HG02588 (cell line): Measurements from ENCODE around the gene NDUFB10.

Source experiments
- ATAC-seq: cut with Tn5 transposase; IDR thresholded peaks from one replicate; pipeline ENCODE4 v1.9.1; 2021; ENCODE audit warnings: mild to moderate bottlenecking, moderate library complexity; ENCODE audit not compliant: unreplicated experiment

NDUFB10 gene

DNA sequence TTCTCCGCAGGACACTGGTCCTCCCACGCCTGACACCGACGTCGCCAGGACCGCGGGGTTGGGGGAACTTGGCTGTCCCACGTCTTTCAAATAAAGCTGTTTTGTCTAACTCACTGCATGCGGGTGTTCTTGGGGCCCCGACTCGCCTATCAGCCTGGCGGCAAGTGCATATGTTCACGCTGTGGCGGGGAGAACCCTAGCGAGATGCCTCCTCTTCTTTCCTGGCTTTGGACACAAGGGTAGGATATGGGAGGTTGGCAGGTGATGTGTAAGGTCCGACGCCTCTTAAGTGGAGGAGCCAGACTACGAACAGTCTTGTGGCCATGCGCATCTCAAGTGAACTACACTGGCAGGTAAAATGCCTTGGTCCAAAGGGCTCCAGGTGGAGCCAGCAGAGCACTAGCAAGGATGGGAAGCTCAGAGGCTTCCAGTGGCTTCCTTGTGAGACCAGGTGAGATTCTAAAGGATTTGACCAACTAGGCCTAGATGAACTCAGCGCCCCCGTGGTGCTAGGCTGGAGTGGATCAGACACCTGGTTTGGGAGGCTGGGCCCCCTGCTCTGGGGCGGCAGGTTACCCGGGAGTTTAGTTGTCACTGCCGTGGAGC is 6.2 kb downstream of the NDUFB10 start:
- ATAC-seq = no peak

DNA sequence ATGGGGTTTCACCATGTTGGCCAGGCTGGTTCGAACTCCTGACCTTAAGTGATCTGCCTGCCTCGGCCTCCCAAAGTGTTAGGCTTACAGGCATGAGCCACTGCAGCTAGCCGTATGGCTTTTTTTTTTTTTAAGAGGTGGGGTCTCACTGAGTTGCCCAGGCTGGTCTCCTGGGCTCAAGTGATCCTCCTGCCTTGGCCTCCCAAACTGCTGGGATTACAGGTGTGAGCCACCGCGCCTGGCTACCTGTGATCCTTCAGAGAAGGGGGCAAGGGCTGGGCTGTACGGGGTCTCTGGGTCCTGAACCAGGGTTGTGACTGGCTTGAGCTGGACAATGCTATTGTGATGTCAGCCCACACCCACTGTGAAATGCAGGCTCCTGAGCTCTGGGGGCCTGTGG is 7.1 kb downstream of the NDUFB10 start, which contains the start of gene RNF151:
Gene RNF151, plus strand, starts transcription at position 397 of the 400 bp plus-strand sequence. CDS start 26 bp downstream, outside the sequence.
- no peak for ATAC-seq

DNA sequence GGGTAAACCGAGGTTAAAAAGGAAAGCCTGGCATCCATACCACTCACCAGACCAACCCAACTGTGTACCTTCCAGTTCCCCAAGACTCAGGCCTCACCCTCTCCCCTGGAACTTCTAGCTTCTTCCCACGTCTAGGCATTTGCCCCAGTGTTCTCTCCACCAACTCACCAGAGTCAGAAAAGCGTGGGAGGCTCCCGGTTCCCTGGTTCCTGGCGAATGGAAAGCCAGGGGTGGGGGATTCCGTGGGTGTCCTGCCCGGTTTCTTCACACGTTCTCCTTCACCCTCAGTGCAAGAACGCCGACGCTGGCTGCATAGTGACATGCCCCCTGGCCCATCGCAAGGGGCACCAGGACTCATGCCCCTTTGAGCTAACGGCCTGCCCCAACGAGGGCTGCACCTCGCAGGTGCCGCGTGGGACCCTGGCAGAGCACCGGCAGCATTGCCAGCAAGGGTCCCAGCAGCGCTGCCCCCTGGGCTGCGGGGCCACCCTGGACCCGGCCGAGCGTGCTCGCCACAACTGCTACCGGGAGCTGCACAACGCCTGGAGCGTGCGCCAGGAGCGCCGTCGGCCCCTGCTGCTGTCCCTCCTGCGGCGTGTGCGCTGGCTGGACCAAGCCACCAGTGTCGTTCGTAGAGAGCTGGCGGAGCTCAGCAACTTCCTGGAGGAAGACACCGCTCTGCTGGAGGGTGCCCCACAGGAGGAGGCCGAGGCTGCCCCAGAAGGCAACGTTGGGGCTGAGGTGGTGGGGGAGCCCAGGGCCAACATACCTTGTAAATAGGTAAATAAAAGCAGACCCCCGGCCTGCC is 9.0 kb downstream of the NDUFB10 start:
- no peak for ATAC-seq

DNA sequence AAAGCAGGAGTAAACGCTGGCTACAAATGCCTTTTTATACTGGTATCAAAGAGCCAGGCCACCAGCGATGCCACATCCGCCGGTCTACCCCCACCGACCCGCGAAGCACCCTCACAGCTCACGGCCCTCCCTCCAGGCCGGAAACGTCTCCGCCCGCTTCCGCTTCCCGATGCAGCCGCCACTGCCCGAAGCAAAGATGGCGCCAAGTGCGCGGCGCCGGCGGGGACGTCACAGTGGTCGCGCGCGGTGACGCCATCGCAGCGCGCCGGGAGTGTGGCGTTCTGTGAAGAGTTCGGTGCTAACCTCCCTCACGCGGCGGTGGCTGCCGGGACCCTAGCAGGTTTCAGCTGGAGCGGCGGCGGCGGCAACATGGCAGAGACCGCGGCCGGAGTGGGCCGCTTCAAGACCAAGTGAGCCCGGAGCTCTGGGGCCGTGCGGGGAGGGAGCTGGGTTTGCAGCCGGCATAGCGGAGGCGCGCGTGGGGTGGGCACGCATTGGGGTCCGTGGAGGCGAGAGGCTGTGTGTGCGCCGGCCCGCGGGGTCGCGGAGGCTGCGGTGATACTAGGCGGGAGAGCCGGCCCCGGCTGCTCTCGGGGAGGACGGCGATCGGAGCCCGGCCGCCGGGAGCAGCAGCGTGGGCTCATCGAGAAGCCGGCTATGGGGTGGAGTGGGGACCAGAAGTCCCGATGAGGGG is 12.6 kb downstream of the NDUFB10 start, which contains the start of gene TBL3:
Gene TBL3, plus strand, starts transcription at position 258 of the 694 bp plus-strand sequence. Its CDS starts 112 bp downstream, at position 370.
- peak; percentile 68 for ATAC-seq

DNA sequence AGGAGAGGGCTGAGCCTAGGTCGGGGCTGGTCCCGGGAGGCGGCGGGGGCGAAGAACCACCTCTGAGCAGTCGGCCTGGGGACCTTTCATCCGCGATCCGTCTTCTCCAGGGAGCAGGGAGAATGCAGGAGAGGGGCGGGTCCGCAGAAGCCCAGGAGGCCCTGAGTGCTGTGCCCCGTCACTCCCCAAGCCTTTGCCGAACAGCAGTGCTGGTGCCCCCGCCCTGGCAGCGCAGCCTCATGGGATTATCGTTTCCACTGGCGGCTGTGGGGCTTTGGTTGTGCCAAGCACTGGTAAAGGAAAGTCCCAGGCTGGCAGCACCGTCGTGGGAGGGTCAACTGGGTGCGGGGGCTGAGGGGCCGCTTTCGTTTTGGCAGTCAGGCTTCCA is 13.1 kb downstream of the NDUFB10 start:
- ATAC-seq = no peak

DNA sequence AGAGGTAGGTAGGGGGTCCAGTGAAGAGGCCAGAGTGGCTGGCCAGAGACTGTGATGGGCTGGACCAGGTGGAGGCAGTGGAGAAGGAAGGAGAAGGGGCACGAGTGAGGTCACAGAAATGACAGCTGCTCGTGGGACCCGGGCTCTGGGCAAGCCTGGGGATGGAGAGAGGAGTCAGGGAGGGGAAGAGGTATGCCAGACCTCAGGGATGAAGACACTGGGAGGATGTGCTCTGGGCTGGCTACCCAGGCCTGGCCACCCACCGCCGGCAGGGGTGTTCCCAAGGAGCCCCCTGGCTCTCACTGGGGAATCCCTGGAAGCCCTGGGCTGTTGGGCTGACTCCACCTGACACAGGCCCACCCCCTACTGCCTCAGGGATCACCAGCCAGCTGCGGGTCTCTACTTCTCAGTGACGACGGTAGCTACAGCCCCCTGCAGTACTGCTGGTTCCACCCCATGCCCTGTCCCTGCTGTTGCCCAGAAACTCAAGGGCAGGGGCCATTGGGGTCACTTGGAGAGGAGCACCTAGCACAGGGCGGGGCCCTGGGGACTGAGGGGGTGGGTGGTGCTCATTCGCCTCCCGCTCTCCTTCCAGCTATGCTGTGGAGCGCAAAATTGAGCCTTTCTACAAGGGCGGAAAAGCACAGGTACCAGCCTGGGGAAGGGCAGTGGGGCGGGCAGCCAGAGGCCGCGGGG is 14.3 kb downstream of the NDUFB10 start:
- ATAC-seq = no peak

DNA sequence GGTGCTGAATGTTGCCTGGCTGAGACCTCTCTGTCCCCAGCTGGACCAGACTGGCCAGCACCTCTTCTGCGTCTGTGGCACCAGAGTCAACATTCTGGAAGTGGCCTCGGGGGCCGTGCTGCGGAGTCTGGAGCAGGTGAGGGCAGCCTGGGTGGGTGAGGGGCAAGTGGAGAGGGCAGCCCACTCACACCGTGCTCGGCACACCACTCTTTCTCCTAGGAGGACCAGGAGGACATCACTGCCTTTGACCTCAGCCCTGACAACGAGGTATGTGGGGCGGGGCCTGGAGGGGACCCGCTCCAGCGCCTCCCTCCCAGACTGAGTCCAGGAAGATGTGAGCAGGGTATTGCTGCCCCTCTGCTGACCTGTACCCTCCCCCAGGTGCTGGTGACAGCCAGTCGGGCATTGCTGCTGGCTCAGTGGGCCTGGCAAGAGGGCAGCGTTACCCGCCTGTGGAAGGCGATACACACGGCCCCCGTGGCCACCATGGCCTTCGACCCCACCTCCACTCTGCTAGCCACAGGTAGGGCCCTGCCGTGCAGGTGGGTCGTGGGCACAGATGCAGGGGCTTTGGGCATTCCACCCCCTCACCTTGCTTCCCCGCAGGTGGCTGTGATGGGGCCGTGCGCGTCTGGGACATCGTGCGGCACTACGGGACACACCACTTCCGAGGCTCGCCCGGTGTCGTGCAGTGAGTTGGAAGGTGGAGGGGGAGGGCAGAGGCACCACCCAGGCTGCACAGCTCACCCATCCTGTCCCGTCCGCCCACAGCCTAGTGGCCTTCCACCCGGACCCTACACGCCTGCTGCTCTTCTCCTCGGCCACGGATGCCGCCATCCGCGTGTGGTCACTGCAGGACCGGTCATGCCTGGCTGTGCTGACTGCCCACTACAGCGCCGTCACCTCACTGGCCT is 15.1 kb downstream of the NDUFB10 start:
- no peak for ATAC-seq

DNA sequence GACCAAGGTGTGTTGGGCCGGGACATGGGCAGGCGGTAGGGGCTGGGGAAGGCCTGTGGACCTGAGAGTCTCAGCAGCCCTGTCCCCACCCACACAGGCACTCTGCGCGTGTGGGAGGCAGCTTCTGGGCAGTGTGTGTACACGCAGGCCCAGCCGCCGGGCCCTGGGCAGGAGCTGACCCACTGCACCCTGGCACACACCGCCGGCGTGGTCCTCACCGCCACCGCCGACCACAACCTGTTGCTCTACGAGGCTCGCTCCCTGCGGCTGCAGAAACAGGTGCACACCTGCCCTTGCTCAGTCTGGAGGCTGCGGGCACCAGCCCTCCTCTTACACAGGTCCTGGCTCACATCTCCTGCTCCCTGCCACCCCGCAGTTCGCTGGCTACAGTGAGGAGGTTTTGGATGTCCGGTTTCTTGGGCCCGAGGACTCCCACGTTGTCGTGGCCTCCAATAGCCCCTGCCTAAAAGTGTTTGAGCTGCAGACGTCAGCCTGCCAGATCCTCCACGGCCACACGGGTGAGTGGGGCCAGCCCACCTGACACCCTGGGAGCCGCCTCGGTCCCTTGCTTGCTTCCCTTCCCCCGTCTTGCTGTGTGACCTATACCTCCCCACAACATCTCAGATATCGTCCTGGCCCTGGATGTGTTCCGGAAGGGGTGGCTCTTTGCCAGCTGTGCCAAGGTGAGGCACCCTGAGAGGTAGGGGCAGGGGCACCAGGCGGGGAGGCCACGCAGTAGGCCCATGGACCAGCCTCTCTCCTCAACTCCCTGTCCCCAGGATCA is 16.3 kb downstream of the NDUFB10 start:
- ATAC-seq = no peak

DNA sequence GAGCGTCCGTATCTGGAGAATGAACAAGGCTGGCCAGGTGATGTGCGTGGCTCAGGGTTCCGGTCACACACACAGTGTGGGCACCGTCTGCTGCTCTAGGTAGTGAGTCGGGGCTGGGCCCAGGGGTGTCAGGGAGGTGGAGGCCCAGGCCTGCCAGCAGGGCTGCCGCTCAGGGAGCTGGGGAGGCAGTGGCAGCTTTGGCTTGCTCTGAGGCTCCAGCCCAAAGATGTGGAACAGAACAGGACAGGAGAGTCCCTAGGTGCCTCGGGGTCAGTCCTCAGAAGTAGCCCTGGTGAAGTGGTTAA is 16.8 kb downstream of the NDUFB10 start:
- ATAC-seq = no peak

DNA sequence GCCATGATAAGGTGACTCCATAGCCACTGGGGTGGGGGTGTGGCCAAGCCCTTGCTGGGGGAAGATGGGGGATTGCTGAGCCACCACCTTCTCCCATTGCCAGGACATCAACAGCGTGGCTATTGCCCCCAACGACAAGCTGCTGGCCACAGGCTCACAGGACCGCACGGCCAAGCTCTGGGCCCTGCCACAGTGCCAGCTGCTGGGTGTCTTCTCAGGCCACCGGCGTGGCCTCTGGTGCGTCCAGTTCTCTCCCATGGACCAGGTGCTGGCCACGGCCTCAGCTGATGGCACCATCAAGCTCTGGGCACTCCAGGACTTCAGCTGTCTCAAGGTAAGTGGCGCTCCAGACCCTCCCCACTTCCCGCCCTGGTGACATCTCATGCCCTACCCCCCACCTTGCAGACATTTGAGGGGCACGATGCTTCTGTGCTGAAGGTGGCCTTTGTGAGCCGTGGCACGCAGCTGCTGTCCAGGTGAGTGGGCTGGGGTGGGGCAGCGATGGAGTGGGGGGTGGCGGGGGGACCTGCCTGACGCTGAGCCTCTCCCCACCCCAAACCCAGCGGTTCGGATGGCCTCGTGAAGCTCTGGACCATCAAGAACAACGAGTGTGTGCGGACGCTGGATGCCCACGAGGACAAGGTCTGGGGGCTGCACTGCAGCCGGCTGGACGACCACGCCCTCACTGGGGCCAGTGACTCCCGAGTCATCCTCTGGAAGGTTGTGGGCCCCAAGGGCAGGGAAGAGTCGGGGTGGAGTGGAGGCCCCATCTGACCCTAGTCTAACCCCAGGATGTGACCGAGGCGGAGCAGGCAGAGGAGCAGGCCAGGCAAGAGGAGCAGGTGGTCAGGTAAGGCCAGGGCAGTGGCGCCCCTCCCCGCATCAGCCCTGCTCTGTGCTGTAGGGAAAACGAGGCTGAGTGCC is 17.9 kb downstream of the NDUFB10 start:
- ATAC-seq = no peak

DNA sequence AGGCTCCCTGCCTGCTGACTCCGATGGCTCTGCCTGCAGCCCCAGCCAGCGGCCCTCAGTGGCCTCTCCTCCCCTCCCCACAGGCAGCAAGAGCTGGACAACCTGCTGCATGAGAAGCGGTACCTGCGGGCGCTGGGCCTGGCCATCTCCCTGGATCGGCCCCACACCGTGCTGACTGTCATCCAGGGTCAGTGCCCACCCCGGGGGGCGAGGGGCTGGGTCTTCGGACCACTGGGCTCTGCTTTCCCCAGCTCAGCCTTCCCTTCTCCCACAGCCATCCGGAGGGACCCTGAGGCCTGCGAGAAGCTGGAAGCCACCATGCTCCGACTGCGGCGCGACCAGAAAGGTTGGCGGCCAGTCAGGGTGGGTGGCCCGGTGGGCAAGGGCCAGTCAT is 18.5 kb downstream of the NDUFB10 start:
- ATAC-seq = no peak

DNA sequence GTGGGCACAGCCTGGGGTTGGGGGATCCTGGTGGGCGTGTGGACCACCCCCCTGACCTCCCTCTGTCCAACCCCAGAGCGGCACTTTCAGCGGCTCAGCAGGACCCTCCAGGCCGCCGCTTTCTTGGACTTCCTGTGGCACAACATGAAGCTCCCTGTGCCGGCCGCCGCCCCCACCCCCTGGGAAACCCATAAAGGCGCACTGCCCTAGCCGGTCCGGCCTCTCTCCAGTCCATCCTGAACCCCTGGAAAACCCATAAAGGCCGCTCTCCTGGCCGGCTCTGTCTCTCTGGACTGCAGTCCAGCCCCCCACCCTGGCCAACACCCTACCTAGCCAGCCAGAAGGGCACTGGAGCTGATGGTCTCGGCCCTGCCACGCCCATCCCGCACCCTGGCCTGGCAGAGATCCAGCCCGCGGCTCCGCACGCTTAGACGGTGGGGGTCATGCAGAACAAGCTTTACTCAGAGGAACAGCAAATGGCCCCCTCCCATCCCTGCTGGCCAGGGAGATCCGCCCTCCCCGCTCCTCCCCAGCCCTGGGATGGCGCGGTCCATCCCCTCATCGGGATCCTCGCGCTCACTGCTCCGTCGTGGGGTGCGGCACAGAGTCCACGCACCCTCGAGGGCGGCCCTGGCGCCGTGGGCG is 19.3 kb downstream of the NDUFB10 start:
- no peak for ATAC-seq

DNA sequence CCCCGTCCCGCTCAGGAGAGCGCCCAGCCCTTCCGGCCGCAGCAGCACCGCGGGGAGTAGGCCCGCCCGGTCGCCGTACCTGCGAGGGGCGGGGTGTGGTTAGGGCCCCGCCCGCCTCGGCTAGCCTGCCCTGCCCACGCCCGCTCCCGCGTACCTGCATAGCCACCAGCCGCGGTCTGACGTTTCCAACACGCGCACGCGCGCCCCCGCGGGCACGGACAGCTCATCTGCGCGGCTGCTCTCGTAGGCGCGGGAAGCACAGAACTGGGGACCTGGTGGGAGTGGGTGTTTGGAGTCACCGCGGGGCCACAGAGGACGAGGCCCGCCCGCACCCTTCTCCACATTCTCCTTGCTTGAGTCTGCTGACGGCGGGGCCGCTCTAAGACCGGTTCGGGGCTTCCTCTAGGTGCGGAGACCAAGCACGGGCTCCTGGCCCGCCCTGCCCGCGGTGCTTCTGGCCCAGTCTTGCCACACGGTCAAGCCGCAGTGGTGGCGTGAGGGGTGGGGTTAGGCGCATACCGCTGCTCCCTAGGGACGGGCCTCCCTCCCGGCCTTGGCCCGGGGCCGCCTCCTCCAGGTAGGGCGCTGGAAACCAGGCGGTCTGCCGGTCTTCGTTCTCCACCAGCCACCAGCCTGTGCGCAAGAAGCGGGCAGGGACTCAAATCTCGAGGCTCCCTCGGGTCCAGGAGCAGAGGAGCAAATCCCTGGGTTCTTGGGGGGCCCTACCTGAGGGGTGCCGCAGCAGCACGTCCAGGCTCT is 20.1 kb downstream of the NDUFB10 start:
- ATAC-seq = no peak

DNA sequence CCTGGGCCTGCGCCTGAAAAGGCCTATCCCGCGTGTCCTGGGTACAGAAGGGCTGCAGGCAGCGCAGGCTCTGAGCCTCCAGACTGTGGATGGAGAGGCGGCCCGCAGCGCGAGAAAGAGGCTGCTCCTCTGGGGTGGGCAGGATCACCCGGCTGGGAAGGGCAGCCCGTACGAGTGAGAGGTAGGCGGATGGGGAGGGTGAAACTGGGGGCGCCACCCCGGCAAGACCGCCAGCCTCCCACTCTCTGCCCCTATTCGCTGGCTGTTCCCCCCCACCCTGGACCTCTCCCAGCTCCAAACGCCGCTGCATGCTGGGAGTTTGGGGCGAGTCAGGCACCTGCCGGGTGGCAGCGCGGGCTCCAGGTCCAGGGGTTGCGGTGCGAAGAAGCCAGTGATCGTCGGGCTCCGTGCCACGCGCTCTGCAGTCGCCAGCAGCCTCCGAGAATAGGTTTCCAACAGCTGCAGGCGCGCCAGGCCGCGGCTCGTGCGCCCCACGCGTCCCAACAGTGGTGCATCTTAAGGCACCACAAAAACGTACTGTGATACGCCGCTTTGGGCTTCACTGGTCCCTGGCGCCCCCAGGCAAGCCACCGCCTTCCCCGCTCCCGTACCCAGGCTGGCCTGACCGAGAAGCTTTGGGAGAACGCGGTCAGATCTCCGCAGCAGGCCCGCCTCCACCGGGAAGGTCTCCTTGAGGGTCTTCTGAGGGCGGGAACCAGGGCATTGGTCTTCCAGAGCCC is 20.9 kb downstream of the NDUFB10 start:
- ATAC-seq = no peak

DNA sequence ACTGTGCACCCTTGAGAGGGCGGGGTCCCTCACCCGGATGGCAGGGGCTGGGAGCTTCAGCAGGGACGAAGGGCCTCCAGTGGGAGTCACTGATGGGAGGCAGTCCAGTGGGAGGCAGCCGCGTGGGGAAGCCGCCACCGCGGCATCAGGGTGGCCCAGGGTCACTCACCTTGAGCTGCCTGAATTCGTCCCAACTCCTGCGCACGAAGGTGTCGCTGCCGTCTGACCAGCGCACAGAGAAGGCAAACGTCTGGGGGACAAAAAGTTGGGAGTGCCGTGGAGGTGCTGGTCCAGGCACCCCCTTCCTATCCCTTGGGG is 21.4 kb downstream of the NDUFB10 start:
- no peak for ATAC-seq

DNA sequence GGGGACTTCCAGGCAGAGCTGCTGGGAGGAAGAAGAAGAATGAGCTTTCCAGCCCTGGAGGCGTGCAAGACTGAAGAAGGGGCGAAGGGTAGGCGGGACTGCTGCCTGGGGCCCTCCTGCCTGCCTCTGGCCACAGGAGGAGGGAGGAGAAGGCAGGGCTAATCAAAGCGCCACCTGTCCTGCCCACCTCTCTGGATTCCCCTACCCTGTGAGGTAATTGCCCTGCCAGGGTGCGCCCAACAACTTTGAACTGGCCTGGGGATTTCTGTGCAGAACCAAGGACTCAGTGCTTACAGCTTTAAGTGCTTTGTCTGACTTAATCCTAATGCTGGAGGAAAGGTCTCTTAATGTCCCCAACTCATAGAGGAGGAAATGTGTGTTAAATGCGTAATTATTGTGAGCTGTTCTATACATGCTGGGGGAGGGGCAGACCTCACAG is 22.1 kb downstream of the NDUFB10 start, which contains the start of gene NOXO1:
Gene NOXO1, minus strand, starts transcription at position 72 of the 439 bp plus-strand sequence. CDS start 290 bp downstream, outside the sequence.
- no peak for ATAC-seq
